Endothelial cell of umbilical vein (primary cell): ENCODE measurements around the gene USP7. TPM values are rescaled to one million over a fixed set of nuclear protein-coding genes. Genes with fewer than 3 reads are reported as not detected.
A peak's percentile ranks its signal among the peaks of the same experiment; 100 is the strongest.

Experiments
- BruUV-seq: library from RNA; stranded (reverse); fragments of 400-500 nt; replicated peaks from 2 replicates; lab custom pipeline; 2021; lab: Mats Ljungman, UMichigan
- CTCF ChIA-PET: fragments of 300-600, 350-600 bp; sonication (Branson Sonifier 250); formaldehyde crosslinking; loops from one replicate; lab custom pipeline; 2021; ENCODE audit warnings: antibody characterized with exemption, inconsistent platforms; lab: Charles Lee
- POLR2A ChIA-PET: fragments of 300-600, 350-600 bp; sonication (Branson Sonifier 250); formaldehyde crosslinking; loops from one replicate; lab custom pipeline; 2021; ENCODE audit warnings: antibody characterized with exemption, inconsistent platforms; lab: Charles Lee
- DNase-seq: peaks from one replicate; pipeline ENCODE4 v3.0.0-alpha.2; 2011; ENCODE audit warnings: low read depth, low spot score
- FAIRE-seq: peaks from 2 replicates; lab custom pipeline; 2011; peaks lifted over from hg19 to GRCh38; lab: Jason Lieb, UNC
- H2AFZ ChIP-seq: 2 replicates; pipeline ENCODE4 v1.6.0; 2012; ENCODE audit warnings: low read depth, low read length, control low read depth, inconsistent platforms
- H3K27ac ChIP-seq: 2 replicates; pipeline ENCODE4 v1.5.1; 2011; ENCODE audit warnings: low read depth, mild to moderate bottlenecking, control low read depth, low read length, moderate library complexity; ENCODE audit not compliant: insufficient read depth
- H3K27me3 ChIP-seq, 2 experiments: 2 replicates each; pipeline versions ENCODE4 v1.6.0 to v1.6.1; 2011; ENCODE audit warnings: low read length in 2 of 2, mixed read lengths in 1 of 2; ENCODE audit not compliant: control insufficient read depth in 2 of 2, insufficient read depth in 2 of 2
- H3K36me3 ChIP-seq, 2 experiments: 2 replicates in 1 of 2; 3 replicates in 1 of 2; pipeline ENCODE4 v1.5.1; 2011; ENCODE audit warnings: low read length in 2 of 2, mild to moderate bottlenecking in 1 of 2, moderate library complexity in 1 of 2; ENCODE audit not compliant: control insufficient read depth in 2 of 2, insufficient read depth in 2 of 2; ENCODE audit errors: extremely low read depth in 1 of 2
- H3K4me1 ChIP-seq: 3 replicates; pipeline ENCODE4 v1.5.1; 2011; ENCODE audit warnings: mild to moderate bottlenecking, low read length; ENCODE audit not compliant: control insufficient read depth, insufficient read depth; ENCODE audit errors: extremely low read depth
- H3K4me2 ChIP-seq: 2 replicates; pipeline ENCODE4 v1.6.1; 2011; ENCODE audit warnings: low read length, control low read depth, mixed read lengths; ENCODE audit not compliant: insufficient read depth
- H3K4me3 ChIP-seq, 3 experiments: fragments of 200-600 bp in 1 of 3; sonication (generic), shearing (Covaris generic) in 1 of 3; replicated peaks in 1 of 3; 2 replicates each; pipeline ENCODE4 v1.5.1; 2011 to 2016; ENCODE audit warnings: control low read depth in 3 of 3, low read length in 3 of 3, mild to moderate bottlenecking in 2 of 3, inconsistent platforms in 1 of 3, low read depth in 1 of 3, moderate library complexity in 1 of 3; ENCODE audit not compliant: insufficient read depth in 1 of 3
- H3K79me2 ChIP-seq: 2 replicates; pipeline ENCODE4 v1.6.0; 2012; ENCODE audit warnings: low read length, inconsistent platforms; ENCODE audit not compliant: control insufficient read depth, insufficient read depth
- H3K9ac ChIP-seq: replicated peaks from 2 replicates; pipeline ENCODE3; 2011; ENCODE audit warnings: low read length, control low read depth; ENCODE audit not compliant: insufficient read depth; ENCODE audit errors: extremely low read depth
- H3K9me1 ChIP-seq: replicated peaks from 3 replicates; pipeline ENCODE4 v1.6.0; 2011; ENCODE audit warnings: mild to moderate bottlenecking, low read length; ENCODE audit not compliant: control insufficient read depth, insufficient read depth; ENCODE audit errors: extremely low read depth
- H3K9me3 ChIP-seq: replicated peaks from 2 replicates; pipeline ENCODE4 v1.5.1; 2012; ENCODE audit warnings: low read length, inconsistent platforms; ENCODE audit not compliant: control insufficient read depth, insufficient read depth
- H4K20me1 ChIP-seq: replicated peaks from 2 replicates; pipeline ENCODE3; 2011; ENCODE audit warnings: mild to moderate bottlenecking, low read length; ENCODE audit not compliant: control insufficient read depth, insufficient read depth; ENCODE audit errors: extremely low read depth
- CTCF ChIP-seq, 2 donors: IDR thresholded peaks; 1 replicate in 1 of 2; 2 replicates in 1 of 2; pipeline ENCODE4 v1.5.1; 2011; ENCODE audit warnings: low read length in 2 of 2, mild to moderate bottlenecking in 2 of 2, moderate library complexity in 2 of 2, control low read depth in 1 of 2, inconsistent platforms in 1 of 2, low read depth in 1 of 2; ENCODE audit not compliant: insufficient read depth in 1 of 2; ENCODE audit errors: extremely low read depth in 1 of 2
- EZH2 ChIP-seq: IDR thresholded peaks from 2 replicates; pipeline ENCODE4 v1.6.1; 2012; ENCODE audit warnings: borderline replicate concordance, low read depth, mild to moderate bottlenecking, moderate library complexity, low read length, inconsistent platforms; ENCODE audit not compliant: severe bottlenecking
- FOS ChIP-seq: IDR thresholded peaks from 2 replicates; pipeline ENCODE4 v1.6.1; 2011; ENCODE audit warnings: mild to moderate bottlenecking, low read length, moderate library complexity, borderline replicate concordance; ENCODE audit not compliant: insufficient read depth
- GATA2 ChIP-seq: IDR thresholded peaks from 2 replicates; pipeline ENCODE4 v1.7.0; 2011; ENCODE audit warnings: low read depth, mild to moderate bottlenecking, moderate library complexity, mixed read lengths, low read length; ENCODE audit not compliant: insufficient read length, insufficient read depth
- JUN ChIP-seq: IDR thresholded peaks from 2 replicates; pipeline ENCODE4 v1.6.1; 2011; ENCODE audit warnings: borderline replicate concordance, low read depth; ENCODE audit not compliant: insufficient read length, insufficient read depth
- MAX ChIP-seq: IDR thresholded peaks from 2 replicates; pipeline ENCODE4 v1.6.1; 2011; ENCODE audit not compliant: insufficient read depth, insufficient read length
- MYC ChIP-seq: IDR thresholded peaks from one replicate; pipeline ENCODE4 v1.6.1; 2011; ENCODE audit warnings: mild to moderate bottlenecking, low read depth, low read length
- POLR2A ChIP-seq: IDR thresholded peaks from 2 replicates; pipeline ENCODE4 v1.6.1; 2012; ENCODE audit warnings: low read depth, mild to moderate bottlenecking, control low read depth, low read length
- POLR2AphosphoS5 ChIP-seq: IDR thresholded peaks from 2 replicates; pipeline ENCODE4 v1.6.1; 2012; ENCODE audit warnings: low read depth, mild to moderate bottlenecking, control low read depth, low read length, moderate library complexity; ENCODE audit not compliant: insufficient read depth
- dilution Hi-C: fragments of 300-500 bp; cut with MboI; formaldehyde crosslinking; loops from one replicate; pipeline ENCODE4 v1.15.0; 2019; ENCODE audit warnings: low sequenced_read_pairs; ENCODE audit not compliant: extremely low pct_ligation_motif_present
- intact Hi-C: fragments of 100-400 bp; cut with micrococcal nuclease; formaldehyde crosslinking; loops from one replicate; pipeline ENCODE4 v1.10.0; 2022
- polyA plus RNA-seq, 4 experiments: library from polyadenylated mRNA; depleted of rRNA in 3 of 4; stranded (reverse) in 3 of 4; unstranded in 1 of 4; fragments of >200 nt; gene quantifications; 2 replicates each; pipeline versions ENCODE4 v1.2.1 to v1.2.3, GENCODE V29; 2011 to 2012; ENCODE audit warnings: missing spikeins in 1 of 4
- total RNA-seq: library from RNA; stranded (reverse); gene quantifications from 2 replicates; pipeline ENCODE4 v1.2.3, GENCODE V29; 2021

USP7 gene
- total and polyA plus RNA-seq, 2 donors (not counting 3 experiments of a cell fraction or from before 2014, with no cell fraction given) = 17.7 to 130 TPM

GRCh38 chr16:8964462-8964861 lies 756 bp upstream of the USP7 start:
- BruUV-seq = TSS peak; percentile 45
- no peak for TF ChIP-seq POLR2A
- TF ChIP-seq GATA2 = no peak
- no peak for TF ChIP-seq POLR2AphosphoS5
- TF ChIP-seq CTCF (IDR thresholded peaks at IDR 0.05; ENCODE audit: extremely low read depth in 1 of 2, insufficient read depth in 1 of 2, low read depth in 1 of 2, low read length in 2 of 2) = no peak
- TF ChIP-seq FOS = no peak
- TF ChIP-seq MYC = no peak
- no peak for TF ChIP-seq JUN
- no peak for TF ChIP-seq MAX
- no peak for TF ChIP-seq EZH2
- FAIRE-seq (no peak), DNase-seq (no peak)
- ChIA-PET POLR2A (no interaction called here), CTCF (interaction anchor here (1.2 to 1.7 kb wide), 3 partner anchors 45 to 170 kb away, joined by 3 to 10 read pairs (median 3); no protein-coding TSS in a partner anchor)
- Histone ChIP-seq H3K9me3 (no peaks in the 10 kb centered on the region), H3K79me2 (peaks cover 36% of the 10 kb centered on the region), H3K9me1 (no peaks in the 10 kb centered on the region), H3K4me2 (peak overlapping the region; percentile 33), H2AFZ (peak overlapping the region; percentile 91), H3K27me3 (no peaks in the 10 kb centered on the region), H3K4me1 (peaks cover 29% of the 10 kb centered on the region), H4K20me1 (peaks cover 2% of the 10 kb centered on the region), H3K9ac (no peak overlapping the region), H3K27ac (no peak overlapping the region), H3K36me3 (no peaks in the 10 kb centered on the region), H3K4me3 (peak overlapping the region in 2 of 3 experiments; percentile 45 to 57)
- dilution Hi-C loops (no loop called here), intact Hi-C loops (loop anchor here (1.0 to 5.0 kb wide), 2 partner anchors 83 to 166 kb away; no protein-coding TSS in a partner anchor)
